Measurements from ENCODE around the gene SLC7A4.
"Not testable (repeated sequence)": the region's sequence is repeated elsewhere in the genome, so short reads cannot be mapped to it uniquely, and the experiment has no call there.

The SLC7A4 gene

GRCh38 chr22:21020802-21021429 is 11.4 kb downstream of the SLC7A4 start:
- DNase-seq (ENCODE audit: low read depth), result no peak

GRCh38 chr22:21018314-21018713 is 14.0 kb downstream of the SLC7A4 start:
- DNase-seq (ENCODE audit: low read depth), result no peak

- DNase-seq (ENCODE audit: low read depth), result no peak
Measured at GRCh38 chr22:21016644-21017420, 15.5 kb downstream of the SLC7A4 start.

- DNase-seq (ENCODE audit: low read depth), result no peak
Measured at GRCh38 chr22:21015466-21016006, 16.8 kb downstream of the SLC7A4 start.

- DNase-seq (ENCODE audit: low read depth), result no peak
Measured at GRCh38 chr22:21014726-21015465, 17.5 kb downstream of the SLC7A4 start, which contains the start of gene P2RX6. P2RX6 (plus strand) TSS chr22:21015165; CDS start chr22:21015175, 10 bp downstream.

- peak; percentile 40 for DNase-seq (ENCODE audit: low read depth)
Measured at GRCh38 chr22:21014202-21014725, 18.1 kb downstream of the SLC7A4 start.

- DNase-seq (ENCODE audit: low read depth), result no peak
Measured at GRCh38 chr22:21013657-21014201, 18.6 kb downstream of the SLC7A4 start.

- no peak for DNase-seq (ENCODE audit: low read depth)
Measured at GRCh38 chr22:21012446-21013407, 19.6 kb downstream of the SLC7A4 start.

- no peak for DNase-seq (ENCODE audit: low read depth)
Measured at GRCh38 chr22:21010426-21011113, 21.8 kb downstream of the SLC7A4 start.

- DNase-seq (ENCODE audit: low read depth), result no peak
Measured at GRCh38 chr22:21009638-21010425, 22.5 kb downstream of the SLC7A4 start.

GRCh38 chr22:21009208-21009607 is 23.2 kb downstream of the SLC7A4 start:
- DNase-seq (ENCODE audit: low read depth), result not testable (repeated sequence)

GRCh38 chr22:21003782-21004181 is 28.6 kb downstream of the SLC7A4 start:
- no peak for DNase-seq (ENCODE audit: low read depth)

- peak; percentile 50 for DNase-seq (ENCODE audit: low read depth)
Measured at GRCh38 chr22:21001601-21002325, 30.6 kb downstream of the SLC7A4 start, which contains the start of gene THAP7. THAP7 (minus strand) TSS chr22:21002118; CDS start chr22:21001911, 207 bp downstream.

- no peak for DNase-seq (ENCODE audit: low read depth)
Measured at GRCh38 chr22:21000987-21001600, 31.3 kb downstream of the SLC7A4 start.

- DNase-seq (ENCODE audit: low read depth), result no peak
Measured at GRCh38 chr22:21000207-21000986, 32.0 kb downstream of the SLC7A4 start.

GRCh38 chr22:20999350-21000206 is 32.8 kb downstream of the SLC7A4 start:
- no peak for DNase-seq (ENCODE audit: low read depth)

Measured in non-pigmented ciliary epithelial cell (primary cell).